CD8-positive, alpha-beta memory T cell (primary cell): ENCODE data around the gene GSK3A. TPM values are rescaled to one million over a fixed set of nuclear protein-coding genes. Genes with fewer than 3 reads are reported as not detected.
A peak's percentile ranks its signal among the peaks of the same experiment; 100 is the strongest.

ENCODE experiments used
- CTCF ChIA-PET: fragments of 350-600 bp; sonication (Branson Sonifier 250); formaldehyde crosslinking; loops from one replicate; lab custom pipeline; 2021; ENCODE audit warnings: antibody characterized with exemption; lab: Charles Lee
- POLR2A ChIA-PET: fragments of 350-600 bp; sonication (Branson Sonifier 250); formaldehyde crosslinking; loops from one replicate; lab custom pipeline; 2021; ENCODE audit warnings: antibody characterized with exemption; lab: Charles Lee
- DNase-seq, 5 donors: peaks; one replicate each; pipeline versions ENCODE4 v3.0.0 to v3.0.0-alpha.2; 2020 to 2022; ENCODE audit warnings: mixed read lengths in 1 of 5
- H3K27ac ChIP-seq: one replicate; pipeline ENCODE4 v1.7.0; 2013; ENCODE audit warnings: low read depth, mild to moderate bottlenecking, low read length, moderate library complexity
- H3K27me3 ChIP-seq: 2 replicates; pipeline ENCODE4 v1.7.0; 2013; ENCODE audit warnings: low read length, mild to moderate bottlenecking; ENCODE audit not compliant: insufficient read depth, poor library complexity, severe bottlenecking
- H3K36me3 ChIP-seq: 2 replicates; pipeline ENCODE4 v1.7.0; 2013; ENCODE audit warnings: mild to moderate bottlenecking, low read length, moderate library complexity; ENCODE audit not compliant: insufficient read depth
- H3K4me1 ChIP-seq: 2 replicates; pipeline ENCODE4 v1.7.0; 2013; ENCODE audit warnings: mild to moderate bottlenecking, low read length, moderate library complexity; ENCODE audit not compliant: insufficient read depth
- H3K4me3 ChIP-seq: 2 replicates; pipeline ENCODE4 v1.7.0; 2013; ENCODE audit warnings: mild to moderate bottlenecking, low read length
- H3K9me3 ChIP-seq: 2 replicates; pipeline ENCODE4 v1.7.0; 2013; ENCODE audit warnings: mild to moderate bottlenecking, low read length
- H3K27ac Mint-ChIP-seq, 8 donors: one replicate each; pipeline ENCODE4 v1.8.0; 2020 to 2021; ENCODE audit warnings: mixed read lengths in 8 of 8, mild to moderate bottlenecking in 6 of 8, inconsistent platforms in 3 of 8, moderate library complexity in 3 of 8
- H3K27me3 Mint-ChIP-seq, 2 donors: one replicate each; pipeline ENCODE4 v1.8.0; 2020 to 2021; ENCODE audit warnings: mixed read lengths in 2 of 2, mild to moderate bottlenecking in 1 of 2, moderate library complexity in 1 of 2
- H3K36me3 Mint-ChIP-seq, 3 donors: one replicate each; pipeline ENCODE4 v1.8.0; 2020 to 2021; ENCODE audit warnings: mixed read lengths in 3 of 3, inconsistent platforms in 1 of 3, mild to moderate bottlenecking in 1 of 3
- H3K4me1 Mint-ChIP-seq, 3 donors: one replicate each; pipeline ENCODE4 v1.8.0; 2020 to 2021; ENCODE audit warnings: mixed read lengths in 3 of 3, inconsistent platforms in 1 of 3, mild to moderate bottlenecking in 1 of 3
- H3K4me3 Mint-ChIP-seq, 7 donors: one replicate each; pipeline ENCODE4 v1.8.0; 2020 to 2021; ENCODE audit warnings: mixed read lengths in 7 of 7, mild to moderate bottlenecking in 6 of 7, moderate library complexity in 4 of 7, inconsistent platforms in 2 of 7
- H3K9me3 Mint-ChIP-seq, 5 donors: one replicate each; pipeline ENCODE4 v1.8.0; 2020 to 2022; ENCODE audit warnings: mixed read lengths in 5 of 5, mild to moderate bottlenecking in 3 of 5, moderate library complexity in 2 of 5, inconsistent platforms in 1 of 5
- polyA plus RNA-seq: library from polyadenylated mRNA; unstranded; fragments of 300-500 nt; fragmentation: Illumina TruSeq; gene quantifications from one replicate; pipeline ENCODE4 v1.2.3, GENCODE V29; 2021
- total RNA-seq, 2 experiments: library from RNA; stranded (reverse); gene quantifications; one replicate each; pipeline ENCODE4 v1.2.3, GENCODE V29; 2021

Gene GSK3A
- total and polyA plus RNA-seq, 3 experiments from 2014 or later: 23.8 to 53.5 (median 52.9) TPM

GRCh38 chr19:42196011-42197001 lies 46.1 kb downstream of the GSK3A start:
- Mint-ChIP-seq H3K4me3 (peak overlapping the region in 3 of 7 donors; percentile 19 to 66 (median 50)), H3K36me3 (peaks cover 0 to 41% (median 11%) of the 10 kb centered on the region in 3 donors), H3K27ac (peak overlapping the region in 5 of 8 donors; percentile 22 to 85 (median 56)), H3K9me3 (peaks cover 0 to 3% (median 0%) of the 10 kb centered on the region in 5 donors), H3K27me3 (peaks cover 0 to 1% of the 10 kb centered on the region in 2 donors), H3K4me1 (peaks cover 70 to 80% (median 79%) of the 10 kb centered on the region in 3 donors)
- ChIA-PET CTCF (interaction anchor here (1.0 to 2.7 kb wide), 3 partner anchors 10 to 20 kb away, joined by 3 to 10 read pairs (median 3); no protein-coding TSS in a partner anchor), POLR2A (no interaction called here)
- Histone ChIP-seq H3K36me3 (peaks cover 11% of the 10 kb centered on the region), H3K9me3 (no peaks in the 10 kb centered on the region), H3K27ac (no peak overlapping the region), H3K4me1 (peaks cover 74% of the 10 kb centered on the region), H3K4me3 (no peak overlapping the region), H3K27me3 (no peaks in the 10 kb centered on the region)
- no peak for DNase-seq

DNA sequence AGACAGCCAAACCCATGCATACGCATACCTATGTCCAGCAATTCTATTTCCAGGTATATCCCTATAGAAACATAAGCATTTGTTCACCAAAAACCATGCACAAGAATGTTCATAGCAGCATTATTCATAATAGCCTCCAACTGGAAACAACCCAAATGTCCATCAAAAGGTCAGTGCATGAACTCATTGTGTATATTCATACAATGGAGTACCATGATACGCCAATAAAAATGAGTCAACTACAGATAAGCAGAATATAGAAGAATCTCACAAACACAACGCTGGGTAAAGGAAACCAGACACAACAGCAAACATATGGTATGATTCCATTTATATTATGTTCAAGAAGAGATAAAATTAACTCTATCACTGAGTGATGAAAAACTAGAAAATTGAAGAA lies 48.7 kb downstream of the GSK3A start:
- H3K4me1 ChIP-seq: peaks cover 52% of the 10 kb centered on the region
- no peak overlapping the region for H3K4me3 ChIP-seq
- no peak for DNase-seq
- H3K27me3 Mint-ChIP-seq: peaks cover 0 to 1% of the 10 kb centered on the region in 2 donors
- H3K4me3 Mint-ChIP-seq: no peak overlapping the region
- H3K9me3 Mint-ChIP-seq: peaks cover 0 to 3% (median 0%) of the 10 kb centered on the region in 5 donors
- peaks cover 8% of the 10 kb centered on the region for H3K36me3 ChIP-seq
- no peak overlapping the region for H3K27ac ChIP-seq
- peaks cover 63 to 77% (median 75%) of the 10 kb centered on the region in 3 donors for H3K4me1 Mint-ChIP-seq
- POLR2A ChIA-PET: no interaction called here
- peak overlapping the region in 2 of 8 donors; percentile 47 to 69 for H3K27ac Mint-ChIP-seq
- no peaks in the 10 kb centered on the region for H3K9me3 ChIP-seq
- H3K36me3 Mint-ChIP-seq: peaks cover 0 to 21% (median 7%) of the 10 kb centered on the region in 3 donors
- CTCF ChIA-PET: no interaction called here
- H3K27me3 ChIP-seq: no peaks in the 10 kb centered on the region

DNA sequence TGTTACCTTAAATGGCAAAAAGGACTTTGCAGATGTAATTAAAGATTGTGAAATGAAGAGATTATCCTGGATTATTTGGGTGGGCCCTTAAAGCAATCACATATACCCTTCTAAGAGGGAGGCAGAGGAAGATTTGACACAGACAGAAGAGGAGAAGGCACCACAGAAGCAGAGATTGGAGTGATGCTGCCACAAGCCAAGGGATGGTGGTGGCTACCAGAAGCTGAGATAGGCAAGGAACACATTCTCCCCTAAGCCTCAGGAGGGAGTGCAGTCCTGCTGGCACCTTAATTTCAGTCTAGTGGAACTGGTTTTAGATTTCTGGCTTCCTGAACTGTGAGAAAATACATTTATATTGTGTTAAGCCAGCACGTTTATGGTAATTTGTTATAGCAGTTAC lies 49.1 kb downstream of the GSK3A start:
- peaks cover 61 to 74% (median 73%) of the 10 kb centered on the region in 3 donors for H3K4me1 Mint-ChIP-seq
- CTCF ChIA-PET: no interaction called here
- peak overlapping the region in 1 of 7 donors; percentile 15 for H3K4me3 Mint-ChIP-seq
- Histone ChIP-seq H3K9me3 (no peaks in the 10 kb centered on the region), H3K27me3 (no peaks in the 10 kb centered on the region), H3K4me1 (peaks cover 48% of the 10 kb centered on the region), H3K27ac (no peak overlapping the region), H3K4me3 (no peak overlapping the region), H3K36me3 (peaks cover 6% of the 10 kb centered on the region)
- H3K36me3 Mint-ChIP-seq: peaks cover 0 to 18% (median 7%) of the 10 kb centered on the region in 3 donors
- POLR2A ChIA-PET: no interaction called here
- H3K27me3 Mint-ChIP-seq: peaks cover 0 to 1% of the 10 kb centered on the region in 2 donors
- peak overlapping the region in 1 of 8 donors; percentile 69 for H3K27ac Mint-ChIP-seq
- DNase-seq: no peak
- peaks cover 0 to 3% (median 0%) of the 10 kb centered on the region in 5 donors for H3K9me3 Mint-ChIP-seq

DNA sequence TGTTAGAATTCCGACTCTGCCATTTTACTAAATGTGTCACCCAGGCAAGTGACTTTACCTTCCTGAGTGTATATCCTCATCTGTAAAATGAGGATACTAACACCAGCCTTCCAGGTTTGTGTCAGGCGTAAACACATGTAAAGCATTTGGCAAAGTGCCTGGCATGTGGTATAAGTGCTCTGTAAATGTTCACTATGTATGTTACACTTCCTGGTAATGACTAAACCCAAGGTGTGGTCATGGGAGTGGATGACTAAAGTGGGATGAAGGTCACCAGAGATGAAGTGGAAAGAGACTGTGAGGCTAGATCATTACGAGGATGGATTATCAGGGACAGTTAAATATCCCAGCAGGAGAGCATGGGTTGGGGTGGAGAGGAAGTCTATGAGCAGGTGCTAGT lies 50.5 kb downstream of the GSK3A start:
- Mint-ChIP-seq H3K9me3 (peaks cover 0 to 3% (median 0%) of the 10 kb centered on the region in 5 donors), H3K4me3 (peak overlapping the region in 2 of 7 donors; percentile 1 to 8), H3K4me1 (peaks cover 54 to 67% (median 67%) of the 10 kb centered on the region in 3 donors), H3K36me3 (peaks cover 0 to 8% (median 7%) of the 10 kb centered on the region in 3 donors), H3K27me3 (no peaks in the 10 kb centered on the region), H3K27ac (peak overlapping the region in 6 of 8 donors; percentile 2 to 79 (median 31))
- no peaks in the 10 kb centered on the region for H3K36me3 ChIP-seq
- H3K4me3 ChIP-seq: no peak overlapping the region
- H3K4me1 ChIP-seq: peaks cover 33% of the 10 kb centered on the region
- no peak for DNase-seq
- H3K27me3 ChIP-seq: no peaks in the 10 kb centered on the region
- H3K27ac ChIP-seq: no peak overlapping the region
- POLR2A ChIA-PET: no interaction called here
- H3K9me3 ChIP-seq: no peaks in the 10 kb centered on the region
- CTCF ChIA-PET: no interaction called here

DNA sequence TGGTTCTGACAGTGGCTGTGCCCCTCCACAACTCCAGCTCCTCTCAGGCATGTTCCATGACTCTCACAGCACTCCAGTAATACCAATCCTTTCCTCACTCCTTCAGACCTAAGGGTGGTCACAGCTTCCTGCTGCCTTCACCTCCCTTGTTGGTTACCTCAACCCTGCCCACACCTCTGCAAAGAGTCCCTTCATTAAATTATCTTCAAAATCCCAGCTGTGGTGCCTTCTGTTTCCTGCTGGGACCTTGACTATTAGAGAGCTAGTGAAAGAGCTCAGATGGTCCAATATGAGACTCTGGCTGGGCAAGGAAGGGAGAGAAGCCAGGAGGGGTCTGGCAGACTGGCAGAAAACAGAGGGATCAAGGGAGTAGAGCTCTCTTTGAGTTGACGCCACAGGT lies 51.1 kb downstream of the GSK3A start:
- no peak for DNase-seq
- Histone ChIP-seq H3K27me3 (no peaks in the 10 kb centered on the region), H3K4me1 (peaks cover 28% of the 10 kb centered on the region), H3K27ac (no peak overlapping the region), H3K9me3 (no peaks in the 10 kb centered on the region), H3K4me3 (no peak overlapping the region), H3K36me3 (no peaks in the 10 kb centered on the region)
- peaks cover 0 to 3% of the 10 kb centered on the region in 2 donors for H3K27me3 Mint-ChIP-seq
- H3K4me3 Mint-ChIP-seq: peak overlapping the region in 3 of 7 donors; percentile 8 to 67 (median 44)
- H3K27ac Mint-ChIP-seq: peak overlapping the region in 7 of 8 donors; percentile 24 to 87 (median 53)
- H3K9me3 Mint-ChIP-seq: peaks cover 0 to 3% (median 0%) of the 10 kb centered on the region in 5 donors
- CTCF ChIA-PET: no interaction called here
- H3K4me1 Mint-ChIP-seq: peaks cover 54 to 67% (median 64%) of the 10 kb centered on the region in 3 donors
- POLR2A ChIA-PET: no interaction called here
- peaks cover 0 to 7% (median 3%) of the 10 kb centered on the region in 3 donors for H3K36me3 Mint-ChIP-seq

- Mint-ChIP-seq H3K27me3 (peaks cover 0 to 4% of the 10 kb centered on the region in 2 donors), H3K4me3 (no peak overlapping the region), H3K27ac (peak overlapping the region in 2 of 8 donors; percentile 42 to 54), H3K36me3 (peaks cover 0 to 3% (median 0%) of the 10 kb centered on the region in 3 donors), H3K9me3 (peaks cover 0 to 3% (median 0%) of the 10 kb centered on the region in 5 donors), H3K4me1 (peaks cover 67 to 79% (median 75%) of the 10 kb centered on the region in 3 donors)
- ChIA-PET POLR2A (interaction anchor here (0.6 kb wide), 1 partner anchor 12 kb away, joined by 3 read pairs; no protein-coding TSS in a partner anchor), CTCF (interaction anchor here (1.0 to 1.7 kb wide), 3 partner anchors 12 to 56 kb away, joined by 3 to 6 read pairs (median 3); partner anchors contain the start of gene POU2F2)
- H3K27ac ChIP-seq: no peak overlapping the region
- no peaks in the 10 kb centered on the region for H3K27me3 ChIP-seq
- DNase-seq: no peak
- no peaks in the 10 kb centered on the region for H3K9me3 ChIP-seq
- peaks cover 33% of the 10 kb centered on the region for H3K4me1 ChIP-seq
- no peaks in the 10 kb centered on the region for H3K36me3 ChIP-seq
- no peak overlapping the region for H3K4me3 ChIP-seq
These were observed 53.3 kb downstream of the GSK3A start for GRCh38 chr19:42189133-42189532.

GRCh38 chr19:42188665-42189064 lies 53.7 kb downstream of the GSK3A start:
- CTCF ChIA-PET: interaction anchor here (1.0 to 1.7 kb wide), 2 partner anchors 12 to 56 kb away, joined by 3 to 6 read pairs; partner anchors contain the start of gene POU2F2

More at GRCh38 chr19:42188665-42189064, 53.7 kb downstream of the GSK3A start:
- Mint-ChIP-seq H3K4me1 (peaks cover 66 to 76% (median 74%) of the 10 kb centered on the region in 3 donors), H3K9me3 (peaks cover 0 to 3% (median 0%) of the 10 kb centered on the region in 5 donors), H3K27me3 (peaks cover 0 to 4% of the 10 kb centered on the region in 2 donors), H3K36me3 (peaks cover 0 to 2% (median 0%) of the 10 kb centered on the region in 3 donors), H3K4me3 (no peak overlapping the region), H3K27ac (peak overlapping the region in 4 of 8 donors; percentile 18 to 56 (median 44))
- Histone ChIP-seq H3K27me3 (no peaks in the 10 kb centered on the region), H3K4me1 (peaks cover 37% of the 10 kb centered on the region), H3K4me3 (no peak overlapping the region), H3K9me3 (no peaks in the 10 kb centered on the region), H3K36me3 (no peaks in the 10 kb centered on the region), H3K27ac (no peak overlapping the region)
- POLR2A ChIA-PET: interaction anchor here (0.6 kb wide), 1 partner anchor 13 kb away, joined by 3 read pairs; no protein-coding TSS in a partner anchor
- DNase-seq: no peak
